Astrocyte of the spinal cord (primary cell): ENCODE results near the gene SRP68.

Experiments
- DNase-seq: peaks from one replicate; pipeline ENCODE4 v3.0.0; 2011; ENCODE audit warnings: low read depth, low spot score
- H3K4me3 ChIP-seq: 2 replicates; pipeline ENCODE4 v1.5.1; 2011; ENCODE audit warnings: low read depth, mild to moderate bottlenecking, low read length, moderate library complexity
- in situ Hi-C: cut with HindIII; loops from 2 replicates; pipeline ENCODE4 v1.10.0; 2017; ENCODE audit warnings: low sequenced_read_pairs
- TF ChIP-seq, protein P1 (sequence below): IDR thresholded peaks from 2 replicates; pipeline ENCODE4 v1.5.1; 2012; ENCODE audit warnings: low read depth, mild to moderate bottlenecking, low read length, inconsistent platforms

The SRP68 gene

DNA sequence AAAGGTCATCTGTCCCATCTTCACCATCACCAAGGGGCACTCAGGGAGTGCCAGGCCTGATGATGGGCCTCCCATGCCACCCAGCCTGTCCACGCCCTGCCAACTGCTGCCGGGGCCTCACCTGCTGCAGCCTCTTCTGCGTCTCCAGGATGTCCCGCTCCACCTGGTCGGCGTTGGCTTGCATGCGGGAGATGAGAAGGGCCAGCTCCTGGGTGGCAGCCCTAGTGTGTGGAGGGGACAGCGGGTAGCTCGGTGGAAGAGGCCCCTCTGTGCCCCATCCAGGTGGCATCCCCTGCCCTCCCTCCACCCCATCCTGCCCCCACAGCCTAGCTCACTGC is 48.4 kb downstream of the SRP68 start:
- no peak for DNase-seq
- in situ Hi-C loops = no loop called here
- TF ChIP-seq, protein P1, sequence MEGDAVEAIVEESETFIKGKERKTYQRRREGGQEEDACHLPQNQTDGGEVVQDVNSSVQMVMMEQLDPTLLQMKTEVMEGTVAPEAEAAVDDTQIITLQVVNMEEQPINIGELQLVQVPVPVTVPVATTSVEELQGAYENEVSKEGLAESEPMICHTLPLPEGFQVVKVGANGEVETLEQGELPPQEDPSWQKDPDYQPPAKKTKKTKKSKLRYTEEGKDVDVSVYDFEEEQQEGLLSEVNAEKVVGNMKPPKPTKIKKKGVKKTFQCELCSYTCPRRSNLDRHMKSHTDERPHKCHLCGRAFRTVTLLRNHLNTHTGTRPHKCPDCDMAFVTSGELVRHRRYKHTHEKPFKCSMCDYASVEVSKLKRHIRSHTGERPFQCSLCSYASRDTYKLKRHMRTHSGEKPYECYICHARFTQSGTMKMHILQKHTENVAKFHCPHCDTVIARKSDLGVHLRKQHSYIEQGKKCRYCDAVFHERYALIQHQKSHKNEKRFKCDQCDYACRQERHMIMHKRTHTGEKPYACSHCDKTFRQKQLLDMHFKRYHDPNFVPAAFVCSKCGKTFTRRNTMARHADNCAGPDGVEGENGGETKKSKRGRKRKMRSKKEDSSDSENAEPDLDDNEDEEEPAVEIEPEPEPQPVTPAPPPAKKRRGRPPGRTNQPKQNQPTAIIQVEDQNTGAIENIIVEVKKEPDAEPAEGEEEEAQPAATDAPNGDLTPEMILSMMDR = no peak
- H3K4me3 ChIP-seq = no peak overlapping the region

DNA sequence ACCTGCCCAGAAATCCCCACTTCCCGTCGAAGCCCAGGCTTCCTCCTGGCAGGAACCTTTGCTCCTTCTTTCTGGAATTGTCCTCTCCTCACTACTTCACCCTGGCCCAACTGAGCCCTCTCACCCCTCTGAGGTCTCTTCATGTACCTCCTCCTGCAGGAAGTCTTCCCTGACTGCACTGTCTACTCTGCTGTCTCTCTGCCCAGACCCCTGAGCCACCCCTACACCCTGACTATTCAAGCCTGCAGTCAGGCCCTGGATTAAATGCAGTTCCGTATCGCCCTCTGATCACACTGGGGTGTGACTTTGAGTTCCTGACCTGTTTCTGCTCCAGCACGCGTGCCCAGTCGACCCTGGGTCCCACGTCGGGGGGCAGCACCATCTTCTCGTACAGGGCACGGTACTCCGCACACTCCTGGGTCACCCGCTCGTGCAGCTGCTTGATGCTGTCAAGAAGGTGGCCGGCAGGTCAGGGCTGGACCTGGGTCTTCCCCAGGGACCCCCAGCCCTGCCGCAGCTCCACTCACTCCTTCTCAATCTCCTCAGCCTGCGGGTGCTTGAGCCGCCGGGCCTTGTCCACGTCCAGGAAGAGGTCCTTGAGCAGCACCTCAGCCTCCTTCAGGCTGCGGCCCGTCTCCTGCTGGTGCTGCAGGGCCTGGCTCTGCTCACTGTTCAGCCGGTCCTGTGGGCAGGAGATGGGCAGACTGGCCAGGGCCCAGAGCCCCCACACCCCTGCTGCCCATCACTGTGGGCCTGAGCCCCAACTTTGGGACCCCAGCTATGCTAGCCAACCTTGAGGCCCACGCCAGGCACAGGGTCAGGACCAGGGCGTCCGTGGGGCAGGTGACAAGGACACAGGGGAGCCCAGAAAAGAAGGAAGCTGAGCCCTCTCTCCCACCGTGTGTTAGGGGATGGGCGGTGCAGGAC is 49.1 kb downstream of the SRP68 start:
- DNase-seq = no peak
- in situ Hi-C loops = no loop called here
- TF ChIP-seq, protein P1 = no peak
- H3K4me3 ChIP-seq = no peak overlapping the region

DNA sequence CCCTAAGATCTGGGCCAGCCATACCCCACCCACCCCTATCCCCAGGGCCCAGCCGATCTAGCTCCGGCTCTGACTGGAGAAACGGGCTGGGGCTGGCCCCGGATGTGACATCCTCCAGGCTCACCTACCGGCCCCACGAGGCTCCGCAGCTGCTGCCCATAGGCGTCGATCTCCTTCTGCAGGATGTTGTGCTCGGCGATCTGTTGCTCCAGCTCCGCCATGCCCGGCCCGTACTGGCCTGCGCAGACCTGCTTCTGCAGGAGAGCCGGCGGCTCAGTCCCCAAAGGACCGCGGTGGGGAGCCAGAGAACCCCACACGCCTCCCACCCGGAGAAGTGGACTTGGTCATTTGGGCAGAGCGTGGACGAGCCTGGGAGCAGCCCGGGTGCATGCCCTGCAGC is 50.0 kb downstream of the SRP68 start:
- no peak overlapping the region for H3K4me3 ChIP-seq
- DNase-seq = no peak
- in situ Hi-C loops = no loop called here
- TF ChIP-seq, protein P1 = no peak

DNA sequence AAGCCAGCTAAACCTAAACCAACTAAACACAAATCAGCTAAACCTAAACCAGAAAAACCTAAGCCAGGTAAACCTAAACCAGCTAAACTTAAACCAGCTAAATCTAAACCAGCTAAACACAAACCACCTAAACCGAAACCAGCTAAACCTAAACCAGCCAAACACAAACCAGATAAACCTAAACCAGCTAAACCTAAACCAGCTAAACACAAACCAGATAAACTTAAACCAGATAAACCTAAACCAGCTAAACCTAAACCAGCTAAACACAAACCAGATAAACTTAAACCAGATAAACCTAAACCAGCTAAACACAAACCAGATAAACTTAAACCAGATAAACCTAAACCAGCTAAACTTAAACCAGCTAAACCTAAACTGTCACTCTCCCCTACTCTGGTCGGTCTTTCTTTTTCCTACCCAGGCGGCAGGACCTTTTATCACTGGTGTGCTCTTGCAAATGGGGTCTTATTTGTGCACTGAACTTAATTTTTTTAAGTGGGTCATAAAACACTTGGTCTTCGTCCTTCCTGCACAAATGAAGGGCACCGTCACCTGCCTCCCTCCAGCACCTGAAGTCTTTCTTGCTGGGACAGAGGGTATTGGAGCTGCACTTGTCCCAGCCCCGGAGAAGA is 52.4 kb downstream of the SRP68 start:
- H3K4me3 ChIP-seq = no peak overlapping the region
- TF ChIP-seq, protein P1 = no peak
- DNase-seq = no peak
- in situ Hi-C loops = no loop called here

DNA sequence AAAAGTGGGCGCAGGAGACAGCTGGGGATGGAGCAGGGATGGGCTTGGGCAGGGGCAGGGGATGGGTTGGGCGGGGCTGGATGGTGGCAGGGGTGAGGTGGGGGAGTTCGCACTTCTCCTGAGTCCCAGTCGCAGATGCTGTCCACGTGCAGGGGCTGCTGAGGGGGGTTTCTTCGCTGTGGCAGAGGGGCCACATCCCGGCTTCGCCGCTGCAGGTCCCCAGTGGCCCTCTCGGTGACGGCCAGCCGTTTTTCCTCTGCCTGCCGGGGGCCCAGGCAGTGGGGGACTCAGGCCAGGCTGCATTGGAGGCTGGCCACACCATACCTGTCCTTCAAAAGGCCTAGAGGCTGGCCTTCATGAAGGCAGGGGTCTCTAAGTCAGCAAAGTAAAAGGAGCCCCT is 53.5 kb downstream of the SRP68 start:
- in situ Hi-C loops = no loop called here
- H3K4me3 ChIP-seq = no peak overlapping the region
- TF ChIP-seq, protein P1 = no peak
- no peak for DNase-seq

DNA sequence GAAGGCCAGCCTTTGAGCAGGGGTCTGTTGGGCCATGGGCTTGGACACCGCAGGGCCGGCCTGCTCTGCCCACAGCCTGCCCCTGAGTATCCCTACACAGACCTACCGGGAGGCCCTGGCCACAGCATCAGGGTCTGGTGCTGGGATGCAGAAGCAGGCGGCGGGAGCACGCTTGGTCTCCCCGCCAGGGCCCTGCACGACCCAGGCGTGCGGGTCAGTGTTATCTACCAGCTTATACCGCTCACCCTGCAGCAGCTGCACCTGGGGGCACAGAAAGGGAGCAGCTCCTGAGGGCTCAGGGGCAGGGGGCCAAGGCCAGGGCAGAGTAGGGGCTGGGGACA is 54.0 kb downstream of the SRP68 start:
- no peak for DNase-seq
- TF ChIP-seq, protein P1 = no peak
- H3K4me3 ChIP-seq = no peak overlapping the region
- in situ Hi-C loops = no loop called here
